IPS-18c (cell line): ENCODE results near the gene ESRRG.
"Not testable (repeated sequence)": the region's sequence is repeated elsewhere in the genome, so short reads cannot be mapped to it uniquely, and the experiment has no call there.

Experiments
- H3K4me3 ChIP-seq: 2 replicates; pipeline ENCODE4 v1.7.0; 2013; ENCODE audit warnings: low read depth, mild to moderate bottlenecking, low read length, moderate library complexity; ENCODE audit not compliant: insufficient read depth
- H3K9me3 ChIP-seq: one replicate; pipeline ENCODE4 v1.6.1; 2013; ENCODE audit warnings: mild to moderate bottlenecking, low read length, moderate library complexity; ENCODE audit not compliant: control insufficient read depth, insufficient read depth

Gene ESRRG

GRCh38 chr1:216555653-216556052 lies 167.6 kb downstream of the ESRRG start:
- no peak overlapping the region for H3K4me3 ChIP-seq
- no peaks in the 10 kb centered on the region for H3K9me3 ChIP-seq

- no peak overlapping the region for H3K4me3 ChIP-seq
- no peaks in the 10 kb centered on the region for H3K9me3 ChIP-seq
Observed at GRCh38 chr1:216554934-216555333, 168.3 kb downstream of the ESRRG start.

- Histone ChIP-seq H3K9me3 (no peaks in the 10 kb centered on the region), H3K4me3 (no peak overlapping the region)
Observed at GRCh38 chr1:216553766-216554165, 169.5 kb downstream of the ESRRG start.

- Histone ChIP-seq H3K4me3 (no peak overlapping the region), H3K9me3 (no peaks in the 10 kb centered on the region)
Observed at GRCh38 chr1:216553040-216553439, 170.2 kb downstream of the ESRRG start.

GRCh38 chr1:216549796-216550195 lies 173.4 kb downstream of the ESRRG start:
- Histone ChIP-seq H3K4me3 (no peak overlapping the region), H3K9me3 (no peaks in the 10 kb centered on the region)

- Histone ChIP-seq H3K4me3 (no peak overlapping the region), H3K9me3 (no peaks in the 10 kb centered on the region)
Observed at GRCh38 chr1:216542741-216543140, 180.5 kb downstream of the ESRRG start.

GRCh38 chr1:216542263-216542662 lies 181.0 kb downstream of the ESRRG start:
- no peak overlapping the region for H3K4me3 ChIP-seq
- no peaks in the 10 kb centered on the region for H3K9me3 ChIP-seq

- no peak overlapping the region for H3K4me3 ChIP-seq
Observed at GRCh38 chr1:216535751-216536150, 187.5 kb downstream of the ESRRG start.

GRCh38 chr1:216535059-216535458 lies 188.2 kb downstream of the ESRRG start:
- no peaks in the 10 kb centered on the region for H3K9me3 ChIP-seq
- no peak overlapping the region for H3K4me3 ChIP-seq

More at GRCh38 chr1:216535751-216536150, 187.5 kb downstream of the ESRRG start:
- no peaks in the 10 kb centered on the region for H3K9me3 ChIP-seq

GRCh38 chr1:216533776-216534175 lies 189.5 kb downstream of the ESRRG start:
- Histone ChIP-seq H3K9me3 (no peaks in the 10 kb centered on the region), H3K4me3 (no peak overlapping the region)

GRCh38 chr1:216532251-216532798 lies 190.9 kb downstream of the ESRRG start:
- Histone ChIP-seq H3K4me3 (no peak overlapping the region), H3K9me3 (no peaks in the 10 kb centered on the region)

- H3K4me3 ChIP-seq = no peak overlapping the region
- H3K9me3 ChIP-seq = no peaks in the 10 kb centered on the region
Observed at GRCh38 chr1:216531263-216532239, 191.7 kb downstream of the ESRRG start.

- H3K9me3 ChIP-seq, H3K4me3 ChIP-seq: not testable (repeated sequence)
Observed at GRCh38 chr1:216529851-216530250, 193.4 kb downstream of the ESRRG start.

- H3K9me3 ChIP-seq = no peaks in the 10 kb centered on the region
- no peak overlapping the region for H3K4me3 ChIP-seq
Observed at GRCh38 chr1:216528816-216529215, 194.4 kb downstream of the ESRRG start.

GRCh38 chr1:216523449-216524190 lies 199.6 kb downstream of the ESRRG start:
- H3K9me3 ChIP-seq = no peaks in the 10 kb centered on the region
- no peak overlapping the region for H3K4me3 ChIP-seq

GRCh38 chr1:216523043-216523442 lies 200.2 kb downstream of the ESRRG start:
- H3K4me3 ChIP-seq = no peak overlapping the region

GRCh38 chr1:216521477-216521876 lies 201.8 kb downstream of the ESRRG start:
- Histone ChIP-seq H3K9me3 (no peaks in the 10 kb centered on the region), H3K4me3 (no peak overlapping the region)

More at GRCh38 chr1:216523043-216523442, 200.2 kb downstream of the ESRRG start:
- H3K9me3 ChIP-seq = no peaks in the 10 kb centered on the region
